ENCODE results near the gene HTT-AS.
"Not testable (repeated sequence)": the region's sequence is repeated elsewhere in the genome, so short reads cannot be mapped to it uniquely, and the experiment has no call there.

The HTT-AS gene

DNA sequence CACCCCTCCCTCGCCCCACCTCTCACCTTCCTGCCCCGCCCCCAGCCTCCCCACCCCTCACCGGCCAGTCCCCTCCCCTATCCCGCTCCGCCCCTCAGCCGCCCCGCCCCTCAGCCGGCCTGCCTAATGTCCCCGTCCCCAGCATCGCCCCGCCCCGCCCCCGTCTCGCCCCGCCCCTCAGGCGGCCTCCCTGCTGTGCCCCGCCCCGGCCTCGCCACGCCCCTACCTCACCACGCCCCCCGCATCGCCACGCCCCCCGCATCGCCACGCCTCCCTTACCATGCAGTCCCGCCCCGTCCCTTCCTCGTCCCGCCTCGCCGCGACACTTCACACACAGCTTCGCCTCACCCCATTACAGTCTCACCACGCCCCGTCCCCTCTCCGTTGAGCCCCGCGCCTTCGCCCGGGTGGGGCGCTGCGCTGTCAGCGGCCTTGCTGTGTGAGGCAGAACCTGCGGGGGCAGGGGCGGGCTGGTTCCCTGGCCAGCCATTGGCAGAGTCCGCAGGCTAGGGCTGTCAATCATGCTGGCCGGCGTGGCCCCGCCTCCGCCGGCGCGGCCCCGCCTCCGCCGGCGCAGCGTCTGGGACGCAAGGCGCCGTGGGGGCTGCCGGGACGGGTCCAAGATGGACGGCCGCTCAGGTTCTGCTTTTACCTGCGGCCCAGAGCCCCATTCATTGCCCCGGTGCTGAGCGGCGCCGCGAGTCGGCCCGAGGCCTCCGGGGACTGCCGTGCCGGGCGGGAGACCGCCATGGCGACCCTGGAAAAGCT, at the start of gene HTT-AS, which contains the start of gene HTT:
Gene HTT-AS (minus strand): TSS at position 461 of the 768 bp plus-strand sequence.
Gene HTT (plus strand): TSS at position 604 of the 768 bp plus-strand sequence. CDS start 145 bp downstream, at position 749.
- peak; percentile 98 for DNase-seq

DNA sequence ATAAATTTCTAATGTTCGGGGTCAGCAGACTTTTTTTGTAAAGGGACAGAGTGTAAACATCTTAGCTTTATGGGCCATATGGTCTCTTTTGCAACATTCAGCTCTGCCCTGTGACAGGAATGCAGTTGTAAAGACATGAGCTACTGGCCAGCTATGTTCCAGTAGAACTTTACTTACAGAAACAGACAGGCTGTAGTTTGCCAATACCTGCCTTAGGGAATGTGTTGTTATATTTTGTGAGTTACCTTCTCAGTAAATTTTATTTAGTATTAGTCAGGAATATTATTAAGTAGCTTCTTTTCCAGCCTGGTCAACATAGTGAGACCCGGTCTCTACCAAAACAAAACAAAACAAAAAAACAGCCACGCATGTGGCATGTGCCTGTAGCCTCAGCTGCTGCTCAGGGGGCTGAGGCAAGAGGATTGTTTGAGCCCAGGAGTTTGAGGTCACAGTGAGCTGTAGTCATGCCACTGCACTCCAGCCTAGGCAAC, 48.9 kb upstream of the HTT-AS start:
- DNase-seq: no peak

DNA sequence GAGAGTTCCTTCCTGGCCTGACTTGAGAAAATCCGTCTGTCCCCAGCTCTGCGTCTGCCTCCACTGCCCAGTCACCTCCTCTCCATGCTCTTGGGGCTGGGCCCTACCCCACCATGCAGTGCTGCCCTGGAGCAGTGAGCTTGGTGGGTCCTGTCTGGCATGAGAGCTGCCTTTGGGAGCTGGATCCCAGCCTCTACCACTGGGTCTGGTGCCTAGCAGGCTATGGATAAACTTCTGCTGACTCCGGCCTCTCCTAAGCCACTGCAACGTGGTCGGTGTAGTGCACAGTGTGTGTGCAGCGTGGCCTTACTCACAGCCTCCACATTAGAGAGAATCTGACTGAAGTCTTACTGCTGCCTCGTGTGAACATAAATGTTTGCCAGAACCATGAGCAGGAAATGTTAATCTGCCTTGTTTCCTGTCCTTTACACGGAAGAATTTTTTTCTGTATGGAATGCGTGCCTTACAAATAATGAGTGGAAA, 47.8 kb upstream of the HTT-AS start:
- no peak for DNase-seq

DNA sequence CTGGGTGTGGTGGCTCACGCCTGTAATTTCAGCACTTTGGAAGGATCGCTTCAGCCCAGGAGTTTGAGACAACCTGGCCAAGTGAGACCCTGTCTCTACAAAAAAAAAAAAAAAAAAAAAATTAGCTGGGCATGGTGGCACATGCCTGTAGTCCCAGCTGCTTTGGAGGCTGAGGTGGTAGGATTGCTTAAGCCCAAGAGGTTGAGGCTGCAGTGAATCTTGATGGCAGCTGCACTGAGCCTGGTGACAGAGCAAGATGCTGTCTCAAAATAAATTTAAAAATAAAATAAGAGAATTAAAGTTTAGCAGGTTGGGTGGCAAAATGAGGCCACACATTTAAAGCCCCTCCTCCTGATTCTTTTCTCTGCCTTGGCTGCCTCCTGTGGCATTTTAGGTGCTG, 47.3 kb upstream of the HTT-AS start:
- DNase-seq: no peak

DNA sequence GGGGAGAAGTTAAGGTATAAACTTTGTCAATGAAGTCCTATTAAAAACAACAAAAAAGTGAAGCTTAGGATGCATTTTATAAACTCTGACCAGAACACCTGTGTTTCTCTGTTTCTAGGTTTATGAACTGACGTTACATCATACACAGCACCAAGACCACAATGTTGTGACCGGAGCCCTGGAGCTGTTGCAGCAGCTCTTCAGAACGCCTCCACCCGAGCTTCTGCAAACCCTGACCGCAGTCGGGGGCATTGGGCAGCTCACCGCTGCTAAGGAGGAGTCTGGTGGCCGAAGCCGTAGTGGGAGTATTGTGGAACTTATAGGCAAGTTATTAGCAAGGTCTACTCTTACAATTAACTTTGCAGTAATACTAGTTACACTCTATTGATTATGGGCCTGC, 46.8 kb upstream of the HTT-AS start:
- DNase-seq: no peak

DNA sequence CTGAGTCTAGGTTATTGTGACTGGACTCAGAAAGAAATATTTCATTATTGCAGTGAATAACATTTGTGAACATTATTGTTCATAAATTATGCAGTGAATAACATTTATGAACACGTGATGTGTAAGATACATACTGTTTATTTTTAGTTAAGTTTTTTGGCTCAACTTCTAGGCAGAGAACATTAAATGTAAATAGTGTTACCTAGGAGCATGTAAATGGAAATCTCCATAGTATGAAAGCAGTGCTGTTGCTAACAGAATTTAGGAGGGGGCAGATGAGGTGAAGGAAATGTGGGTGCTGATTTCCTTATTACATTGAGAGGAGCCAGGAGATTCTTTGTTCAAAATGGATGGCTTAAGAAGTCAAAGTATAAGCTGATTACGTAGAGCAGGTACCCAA, 45.1 kb upstream of the HTT-AS start:
- DNase-seq: no peak

DNA sequence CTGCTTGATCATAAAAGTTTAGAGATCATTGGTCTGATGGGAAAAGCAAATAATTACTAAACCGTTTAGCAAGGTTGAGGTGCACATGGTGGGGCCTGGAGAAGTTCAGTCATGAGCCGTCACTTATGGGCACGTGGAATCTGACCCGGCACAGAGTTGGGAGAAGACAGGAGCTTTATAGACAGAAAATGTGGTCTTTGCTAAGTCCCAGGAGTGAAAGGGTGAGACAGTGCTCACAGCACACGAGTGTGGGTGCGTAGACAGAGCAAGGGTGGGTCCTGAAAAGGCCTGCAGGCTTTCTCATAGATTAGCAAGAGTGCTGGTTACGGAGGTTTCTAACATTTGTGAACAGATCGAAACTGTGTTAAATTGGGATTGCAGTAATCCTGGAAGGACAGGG, 44.0 kb upstream of the HTT-AS start:
- no peak for DNase-seq

DNA sequence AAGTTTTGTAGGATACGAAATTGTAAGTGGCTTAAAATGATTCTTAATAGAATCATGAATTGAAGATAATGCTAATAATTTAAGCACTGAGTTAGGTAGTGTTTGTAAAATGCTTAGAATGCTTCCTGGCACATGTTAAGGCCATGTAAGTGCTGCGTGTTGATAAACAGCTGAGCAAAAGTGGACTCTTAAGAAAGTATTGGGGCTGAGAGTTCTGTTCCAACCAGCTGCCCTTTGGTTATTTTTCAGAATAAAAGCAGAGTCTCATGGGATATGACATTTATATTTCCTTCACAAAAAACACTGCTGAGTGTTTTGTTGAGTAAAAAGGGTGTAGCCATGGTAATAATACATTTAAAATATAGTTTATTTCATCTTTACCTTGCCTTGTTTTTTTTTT, 42.6 kb upstream of the HTT-AS start:
- no peak for DNase-seq

DNA sequence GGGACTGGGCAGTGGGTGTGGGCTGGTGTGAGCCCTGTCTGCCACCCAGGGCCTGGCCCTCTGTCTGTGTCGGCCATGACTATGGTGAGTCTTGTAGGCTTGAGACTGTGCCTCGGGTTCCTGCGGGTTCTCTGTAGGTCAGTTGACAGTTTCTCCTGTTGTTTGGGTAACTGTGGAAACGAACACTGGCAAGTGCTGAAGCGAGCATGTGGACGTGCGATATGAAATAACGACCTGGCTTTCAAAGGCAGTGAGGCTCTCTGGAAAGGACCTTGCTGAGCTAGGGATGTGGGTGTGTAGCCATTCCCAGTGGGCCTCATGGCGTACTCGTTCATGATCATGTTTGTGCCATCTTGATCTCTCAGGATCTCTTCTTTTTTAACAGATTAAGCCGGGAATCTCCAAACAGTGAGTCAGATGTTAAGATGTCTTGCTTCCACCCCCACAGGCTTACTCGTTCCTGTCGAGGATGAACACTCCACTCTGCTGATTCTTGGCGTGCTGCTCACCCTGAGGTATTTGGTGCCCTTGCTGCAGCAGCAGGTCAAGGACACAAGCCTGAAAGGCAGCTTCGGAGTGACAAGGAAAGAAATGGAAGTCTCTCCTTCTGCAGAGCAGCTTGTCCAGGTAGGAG, 41.4 kb upstream of the HTT-AS start:
- DNase-seq: no peak

DNA sequence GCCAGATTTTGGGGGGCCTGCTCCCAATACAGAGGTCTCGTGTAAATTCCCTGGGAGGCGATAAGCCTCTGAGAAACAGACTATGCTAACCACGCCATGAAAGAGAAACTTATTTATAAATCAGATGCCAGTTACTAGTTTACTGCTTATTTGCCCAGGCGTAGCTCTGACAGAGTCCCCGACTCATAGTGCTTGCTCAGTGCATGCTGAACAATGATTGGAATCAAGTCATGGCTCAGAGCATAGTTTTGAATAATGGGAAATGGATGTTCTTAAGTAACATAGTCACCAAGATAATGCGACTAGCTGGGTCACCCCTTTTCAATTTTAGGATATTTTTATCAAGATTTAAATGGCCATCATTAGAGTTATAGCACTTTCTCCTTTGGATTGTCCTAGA, 40.0 kb upstream of the HTT-AS start:
- no peak for DNase-seq

DNA sequence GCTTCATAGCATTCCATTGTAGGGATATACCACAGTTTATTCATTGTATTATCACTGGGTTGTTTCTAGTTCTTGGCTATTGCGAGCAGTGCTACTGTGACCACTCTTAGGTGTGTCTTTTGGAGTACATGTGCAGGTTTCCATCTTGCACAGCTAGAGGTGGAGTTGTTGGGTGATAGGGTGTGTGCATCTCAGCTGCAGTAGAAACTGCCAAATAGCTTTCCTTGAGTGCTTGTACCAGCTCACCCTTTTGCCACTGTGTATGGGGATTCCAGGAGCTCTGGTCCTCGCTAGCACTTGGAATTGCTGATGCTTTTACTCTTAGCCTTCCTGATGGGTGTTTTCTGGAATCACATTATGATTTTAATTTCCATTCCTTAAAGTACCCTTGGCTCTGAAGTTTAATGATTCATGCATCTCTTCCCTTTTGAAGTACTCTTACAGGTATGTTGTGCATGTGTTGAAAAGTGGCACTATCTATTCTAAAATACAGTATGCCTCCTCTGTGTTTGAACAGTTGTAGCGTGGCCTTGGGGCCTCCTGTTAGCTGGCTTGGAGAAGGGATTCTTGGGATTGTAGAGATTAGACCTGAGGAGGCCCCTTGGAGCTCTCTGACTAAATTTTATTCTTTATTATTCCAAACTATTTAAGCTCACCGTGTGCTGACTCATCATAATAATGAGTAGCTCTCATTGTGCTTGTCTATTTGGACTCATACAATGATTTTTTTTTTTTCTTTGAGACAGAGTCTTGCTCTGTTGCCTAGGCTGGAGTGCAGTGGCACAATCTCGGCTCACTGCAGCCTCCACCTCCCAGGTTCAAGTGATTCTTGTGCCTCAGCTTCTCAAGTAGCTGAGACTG, 38.5 kb upstream of the HTT-AS start:
- no peak for DNase-seq

DNA sequence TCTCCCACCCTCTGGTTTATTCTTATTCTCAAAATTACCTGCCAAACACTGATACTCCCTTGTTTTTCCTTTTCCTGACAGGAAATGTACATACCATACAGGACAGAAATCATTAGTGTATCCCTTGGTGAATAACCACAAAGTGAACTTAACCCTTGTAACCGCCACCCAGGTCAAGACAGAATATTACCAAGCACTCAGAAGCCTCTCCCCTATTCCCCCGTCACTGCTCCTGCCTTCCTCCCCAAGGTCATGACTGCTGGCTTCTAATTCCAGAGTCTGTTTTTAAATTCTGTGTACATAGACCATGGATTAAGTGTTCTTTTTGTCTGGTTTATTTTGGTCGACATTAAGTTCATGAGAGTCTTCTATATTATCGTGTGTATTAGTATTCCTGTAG, 37.9 kb upstream of the HTT-AS start:
- DNase-seq: no peak

DNA sequence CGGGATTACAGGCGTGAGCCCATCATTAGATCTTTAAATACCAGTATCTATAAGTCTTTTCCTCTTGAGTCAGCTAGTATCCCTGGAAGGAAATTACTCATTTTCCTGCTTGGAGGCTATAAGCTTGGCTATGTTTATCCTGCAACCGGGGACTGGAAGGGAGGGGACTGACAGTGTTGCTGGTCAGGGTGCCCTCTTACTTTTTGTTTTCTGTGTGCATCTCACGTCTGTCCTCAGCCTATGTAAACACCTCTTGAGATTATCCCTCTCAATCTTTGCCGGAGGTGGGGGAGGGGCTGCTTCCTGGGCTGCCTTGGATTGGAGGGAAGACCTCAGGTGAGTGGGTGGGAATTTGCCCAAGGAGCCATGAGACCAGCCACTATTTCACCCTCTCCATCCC, 37.1 kb upstream of the HTT-AS start:
- no peak for DNase-seq

DNA sequence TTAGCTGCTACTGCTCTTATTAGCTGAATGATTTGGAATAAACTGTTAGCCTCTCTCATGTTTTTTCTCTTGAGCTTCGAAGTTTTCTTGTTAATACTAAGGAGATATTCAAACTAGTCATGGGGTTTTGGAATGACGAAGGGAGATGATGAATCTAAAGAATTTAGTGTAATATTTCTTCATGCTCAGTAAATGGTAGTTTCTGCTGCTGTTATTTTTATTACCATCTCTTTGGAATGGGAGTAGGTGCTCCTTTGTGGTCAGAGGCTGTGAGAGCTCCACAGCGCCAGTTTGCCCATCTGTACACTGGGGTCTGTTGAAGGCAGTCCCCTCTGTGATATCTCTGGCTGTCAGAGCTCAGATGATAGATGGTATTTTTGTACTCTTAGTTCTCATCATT, 33.9 kb upstream of the HTT-AS start:
- no peak for DNase-seq

DNA sequence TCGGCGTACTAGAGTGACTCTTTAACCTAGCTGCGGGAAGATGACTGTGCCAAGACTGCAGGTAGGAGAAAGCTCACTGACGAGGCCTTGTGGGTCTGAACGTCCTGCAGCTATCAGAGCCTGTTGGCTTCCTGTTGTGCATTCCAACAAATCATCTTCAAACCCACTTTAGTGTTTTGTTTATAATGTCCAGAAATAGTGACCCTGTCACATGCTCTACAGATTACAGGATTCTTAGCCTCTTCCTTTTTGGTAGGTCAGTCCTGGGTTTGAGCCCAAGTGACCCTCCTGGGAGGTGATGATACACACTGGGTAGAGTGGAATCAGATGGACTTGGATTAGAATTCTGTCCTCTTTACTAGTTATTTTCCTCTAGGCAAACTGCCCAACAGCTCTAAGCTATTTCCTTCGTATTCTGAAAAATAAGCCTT, 33.4 kb upstream of the HTT-AS start:
- DNase-seq: no peak

DNA sequence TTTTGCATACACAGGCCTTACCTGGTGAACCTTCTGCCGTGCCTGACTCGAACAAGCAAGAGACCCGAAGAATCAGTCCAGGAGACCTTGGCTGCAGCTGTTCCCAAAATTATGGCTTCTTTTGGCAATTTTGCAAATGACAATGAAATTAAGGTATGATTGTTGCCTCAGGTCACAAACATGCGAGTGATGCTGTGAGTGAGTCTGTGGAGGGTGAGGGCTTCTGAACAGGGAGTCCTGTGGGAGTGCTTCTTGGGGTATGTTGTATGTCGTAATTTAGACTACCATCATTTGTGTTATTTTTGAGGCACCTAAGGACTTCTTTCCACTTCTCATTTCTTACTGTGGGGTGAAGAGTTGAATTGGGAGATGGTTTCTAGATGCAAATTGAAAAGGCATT, 32.9 kb upstream of the HTT-AS start:
- DNase-seq: no peak

DNA sequence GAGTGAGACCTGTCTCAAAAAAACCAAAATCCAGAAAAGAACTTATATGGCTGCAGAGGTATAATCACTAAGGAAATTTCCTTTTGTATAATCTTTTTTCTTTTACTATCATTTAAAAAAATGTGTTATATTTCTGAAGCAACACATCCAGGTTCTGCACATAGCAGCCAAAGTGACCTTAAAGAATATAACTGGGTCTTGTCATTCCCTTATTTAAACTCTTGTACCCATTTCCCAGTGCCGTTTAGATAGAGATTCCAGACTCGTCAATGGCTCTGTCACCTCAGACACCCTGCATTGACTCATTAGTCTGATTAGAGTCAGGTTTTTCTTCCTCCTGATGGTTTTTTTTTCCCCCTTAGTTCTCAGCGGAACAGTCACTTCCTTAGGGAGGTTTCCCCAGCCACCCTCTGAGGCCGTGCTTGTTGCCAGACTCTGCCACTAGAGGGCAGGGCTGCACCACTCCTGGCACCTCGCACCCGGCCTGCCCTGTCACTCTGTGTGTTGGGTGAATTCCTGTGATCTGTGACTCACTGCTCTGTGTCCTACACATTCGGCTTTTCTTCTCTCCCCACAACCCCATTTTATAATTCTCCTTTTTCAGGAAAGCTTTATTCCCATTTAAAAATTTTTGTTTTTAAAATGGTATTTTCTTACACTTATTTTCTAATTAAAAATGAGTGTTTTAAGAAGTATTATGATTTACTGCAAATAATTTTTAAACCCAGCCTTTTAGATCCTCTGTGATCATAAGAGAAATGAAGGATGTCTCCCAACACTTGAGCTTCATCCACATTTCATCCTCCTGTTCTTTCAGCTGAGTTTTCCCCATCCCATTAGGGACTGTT, 32.2 kb upstream of the HTT-AS start:
- peak; percentile 95 for DNase-seq

DNA sequence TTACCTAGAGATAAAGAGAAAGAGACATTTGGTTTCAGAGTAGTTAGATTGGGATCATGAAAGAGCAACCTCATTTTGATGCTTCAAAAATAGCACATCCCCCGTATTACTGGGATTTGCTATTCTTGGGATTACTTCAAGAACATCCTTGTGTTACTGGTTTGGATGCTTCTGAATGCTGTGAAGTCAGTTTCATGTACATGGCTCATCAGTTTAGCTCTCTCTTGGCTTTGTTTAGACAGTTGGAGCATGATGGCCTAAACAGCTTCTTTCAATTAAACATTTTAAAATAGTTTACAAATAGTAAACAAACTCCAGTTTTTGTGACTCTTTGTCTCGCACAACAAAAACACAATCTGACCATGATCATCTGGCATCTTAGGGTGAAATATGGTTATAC, 24.0 kb upstream of the HTT-AS start:
- no peak for DNase-seq

DNA sequence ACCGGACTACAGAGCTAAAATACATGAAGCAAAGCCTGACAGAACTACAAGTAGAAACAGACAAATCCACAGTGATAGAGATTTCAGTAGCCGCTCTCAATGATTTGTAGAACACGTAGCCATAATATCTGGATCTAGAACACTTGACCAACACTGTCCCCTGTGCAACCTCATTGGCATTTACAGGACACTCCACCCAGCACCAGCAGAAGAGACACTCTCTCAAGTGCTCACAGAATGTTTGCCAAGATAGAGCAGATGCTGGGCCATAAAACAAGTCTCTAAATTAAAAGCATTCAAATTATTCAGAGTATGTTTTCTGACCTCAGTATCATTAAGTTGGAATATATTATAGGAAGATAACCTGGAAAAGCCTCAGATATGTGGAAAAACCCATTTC, 21.9 kb upstream of the HTT-AS start:
- no peak for DNase-seq

DNA sequence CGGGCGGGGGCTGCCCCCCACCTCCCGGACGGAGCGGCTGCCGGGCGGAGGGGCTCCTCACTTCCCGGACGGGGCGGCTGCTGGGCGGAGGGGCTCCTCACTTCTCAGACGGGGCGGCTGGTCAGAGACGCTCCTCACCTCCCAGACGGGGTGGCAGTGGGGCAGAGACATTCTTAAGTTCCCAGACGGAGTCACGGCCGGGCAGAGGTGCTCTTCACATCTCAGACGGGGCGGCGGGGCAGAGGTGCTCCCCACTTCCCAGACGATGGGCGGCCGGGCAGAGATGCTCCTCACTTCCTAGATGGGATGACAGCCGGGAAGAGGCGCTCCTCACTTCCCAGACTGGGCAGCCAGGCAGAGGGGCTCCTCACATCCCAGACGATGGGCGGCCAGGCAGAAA, 20.4 kb upstream of the HTT-AS start:
- not testable (repeated sequence) for DNase-seq

DNA sequence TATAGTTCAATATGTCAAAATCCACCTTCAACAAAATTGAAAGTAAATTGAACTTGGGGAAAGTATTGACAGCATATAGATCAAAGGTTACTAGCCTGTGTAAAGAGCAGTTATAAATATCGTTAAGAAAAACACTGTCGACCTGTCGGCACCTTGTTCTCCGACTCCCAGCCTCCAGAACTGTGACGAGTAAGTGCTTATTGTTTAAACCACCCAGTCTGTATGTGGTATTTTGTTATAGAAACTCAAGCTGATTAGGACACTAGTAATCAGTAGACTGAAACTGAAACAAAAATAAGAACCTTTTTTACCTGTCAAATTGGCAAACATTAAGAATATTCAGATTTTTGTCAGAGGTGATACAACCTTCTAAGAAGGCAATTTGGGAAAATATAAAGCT, 17.1 kb upstream of the HTT-AS start:
- DNase-seq: no peak

DNA sequence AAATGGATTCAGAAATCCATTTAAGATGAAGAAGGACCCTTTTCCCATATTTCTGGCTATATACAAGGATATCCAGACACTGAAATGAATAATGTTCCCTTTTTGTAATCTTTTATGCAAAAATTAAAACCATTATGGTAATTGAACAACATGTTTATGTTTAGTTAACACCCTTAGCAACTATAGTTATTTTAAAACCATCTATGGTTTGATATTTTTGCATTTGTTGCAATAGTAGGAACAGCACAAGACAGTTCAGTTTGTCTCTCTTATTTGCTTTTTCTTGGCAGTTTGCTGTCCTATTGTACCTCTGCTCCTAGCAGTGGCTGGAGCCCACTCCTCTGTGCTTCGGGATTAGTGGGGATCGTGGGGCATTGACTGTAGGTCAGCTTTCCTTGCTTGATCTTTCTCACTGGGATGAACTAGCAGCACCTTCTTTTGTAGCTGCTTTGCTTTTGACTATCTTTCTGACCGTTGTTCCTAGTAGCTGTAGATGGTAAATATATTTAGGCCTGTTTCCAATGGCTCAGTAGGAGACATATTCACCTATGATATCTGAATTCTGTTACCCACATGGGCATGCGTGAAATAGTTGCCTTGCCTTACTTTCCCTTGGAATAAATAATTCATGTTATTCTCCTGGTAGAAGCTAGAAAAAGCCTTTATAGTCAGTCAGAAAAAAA, 12.9 kb upstream of the HTT-AS start:
- no peak for DNase-seq

Measured in activated CD8-positive, alpha-beta memory T cell treated with anti-CD3 and anti-CD28 coated beads, Interleukin-2, amount 50 U/mL, for 48 hours (primary cell).